ENCODE measurements around the gene AGXT. TPM values are rescaled to one million over a fixed set of nuclear protein-coding genes. Genes with fewer than 3 reads are reported as not detected.

The AGXT gene
- total RNA-seq, 1 experiment from 2014 or later: 0.20 TPM

- BruUV-seq (replicated peaks): no TSS peak
- Histone ChIP-seq H3K4me3 (ENCODE audit: low read depth, low read length) (no peak overlapping the region), H3K9me3 (no peaks in the 10 kb centered on the region), H3K27me3 (replicated peaks; ENCODE audit: control insufficient read depth, insufficient read depth, low read length) (no peaks in the 10 kb centered on the region), H3K36me3 (ENCODE audit: control insufficient read depth, insufficient read depth, low read length) (no peaks in the 10 kb centered on the region), H3K4me1 (peaks cover 16% of the 10 kb centered on the region)
- Mint-ChIP-seq H3K27me3 (ENCODE audit: insufficient read depth, unreplicated experiment) (peaks cover 3% of the 10 kb centered on the region), H3K27ac (ENCODE audit: unreplicated experiment) (no peak overlapping the region), H3K36me3 (ENCODE audit: insufficient read depth, unreplicated experiment) (peaks cover 15% of the 10 kb centered on the region), H3K4me1 (ENCODE audit: low read depth, unreplicated experiment) (peaks cover 10% of the 10 kb centered on the region), H3K4me3 (ENCODE audit: unreplicated experiment) (no peak overlapping the region), H3K9me3 (ENCODE audit: unreplicated experiment) (no peaks in the 10 kb centered on the region)
- CTCF ChIA-PET: interaction anchor here (1.1 kb wide), 1 partner anchor 17 kb away, joined by 3 read pairs; no protein-coding TSS in a partner anchor
- no peak for DNase-seq
- POLR2A ChIA-PET: no interaction called here
- intact Hi-C loops (cut with micrococcal nuclease; ENCODE audit: unreplicated experiment): no loop called here
- no peak for TF ChIP-seq CTCF (IDR thresholded peaks at IDR 0.05; ENCODE audit: insufficient read depth in 1 of 2, low read depth in 1 of 2, low read length in 1 of 2, severe bottlenecking in 1 of 2, unreplicated experiment in 1 of 2)
These were observed 35.9 kb downstream of the AGXT start for GRCh38 chr2:240904216-240905175.

- peaks cover 15% of the 10 kb centered on the region for H3K36me3 Mint-ChIP-seq (ENCODE audit: insufficient read depth, unreplicated experiment)
- H3K4me3 Mint-ChIP-seq (ENCODE audit: unreplicated experiment): no peak overlapping the region
- no peaks in the 10 kb centered on the region for H3K36me3 ChIP-seq (ENCODE audit: control insufficient read depth, insufficient read depth, low read length)
- ChIA-PET CTCF (interaction anchor here (1.1 kb wide), 1 partner anchor 16 kb away, joined by 3 read pairs; no protein-coding TSS in a partner anchor), POLR2A (no interaction called here)
- intact Hi-C loops (cut with micrococcal nuclease; ENCODE audit: unreplicated experiment): no loop called here
- peaks cover 3% of the 10 kb centered on the region for H3K27me3 Mint-ChIP-seq (ENCODE audit: insufficient read depth, unreplicated experiment)
- no peak for TF ChIP-seq CTCF (IDR thresholded peaks at IDR 0.05; ENCODE audit: insufficient read depth in 1 of 2, low read depth in 1 of 2, low read length in 1 of 2, severe bottlenecking in 1 of 2, unreplicated experiment in 1 of 2)
- no peak for DNase-seq
- H3K4me3 ChIP-seq (ENCODE audit: low read depth, low read length): no peak overlapping the region
- no TSS peak for BruUV-seq (replicated peaks)
- no peak overlapping the region for H3K27ac Mint-ChIP-seq (ENCODE audit: unreplicated experiment)
- peaks cover 10% of the 10 kb centered on the region for H3K4me1 Mint-ChIP-seq (ENCODE audit: low read depth, unreplicated experiment)
- no peaks in the 10 kb centered on the region for H3K27me3 ChIP-seq (replicated peaks; ENCODE audit: control insufficient read depth, insufficient read depth, low read length)
- no peaks in the 10 kb centered on the region for H3K9me3 ChIP-seq
- H3K4me1 ChIP-seq: peaks cover 16% of the 10 kb centered on the region
- no peaks in the 10 kb centered on the region for H3K9me3 Mint-ChIP-seq (ENCODE audit: unreplicated experiment)
These were observed 36.7 kb downstream of the AGXT start for GRCh38 chr2:240905176-240905781.

GRCh38 chr2:240906141-240906910, 37.7 kb downstream of the AGXT start, which contains the start of gene CROCC2:
Gene CROCC2 (plus strand): TSS chr2:240906336. CDS start chr2:240906514, 178 bp downstream.
- Mint-ChIP-seq H3K4me3 (ENCODE audit: unreplicated experiment) (no peak within 1 kb of the TSS), H3K4me1 (ENCODE audit: low read depth, unreplicated experiment) (peaks cover 10% of the 10 kb centered on the region), H3K36me3 (ENCODE audit: insufficient read depth, unreplicated experiment) (peaks cover 15% of the 10 kb centered on the region), H3K27me3 (ENCODE audit: insufficient read depth, unreplicated experiment) (peaks cover 6% of the 10 kb centered on the region), H3K27ac (ENCODE audit: unreplicated experiment) (no peak within 1 kb of the TSS), H3K9me3 (ENCODE audit: unreplicated experiment) (no peaks in the 10 kb centered on the region)
- Histone ChIP-seq H3K4me1 (peaks cover 16% of the 10 kb centered on the region), H3K27me3 (replicated peaks; ENCODE audit: control insufficient read depth, insufficient read depth, low read length) (no peaks in the 10 kb centered on the region), H3K36me3 (ENCODE audit: control insufficient read depth, insufficient read depth, low read length) (no peaks in the 10 kb centered on the region), H3K4me3 (ENCODE audit: low read depth, low read length) (no peak within 1 kb of the TSS), H3K9me3 (no peaks in the 10 kb centered on the region)
- TF ChIP-seq CTCF (IDR thresholded peaks at IDR 0.05; ENCODE audit: insufficient read depth in 1 of 2, low read depth in 1 of 2, low read length in 1 of 2, severe bottlenecking in 1 of 2, unreplicated experiment in 1 of 2): no peak
- intact Hi-C loops (cut with micrococcal nuclease; ENCODE audit: unreplicated experiment): no loop called here
- no TSS peak for BruUV-seq (replicated peaks)
- no peak for DNase-seq
- ChIA-PET CTCF (no interaction called here), POLR2A (no interaction called here)

Measured in Caco-2 (cell line).